MCF 10A (cell line): ENCODE data around the gene NEK5. TPM values are rescaled to one million over a fixed set of nuclear protein-coding genes. Genes with fewer than 3 reads are reported as not detected.

ENCODE experiments used
- BruUV-seq: library from RNA; stranded (reverse); fragments of 400-500 nt; replicated peaks from 2 replicates; lab custom pipeline; 2021; lab: Mats Ljungman, UMichigan
- CTCF ChIA-PET: fragments of 300-600 bp; sonication (Branson Sonifier 250); formaldehyde crosslinking; extraction: SDS; loops from one replicate; lab custom pipeline; 2021; ENCODE audit warnings: antibody characterized with exemption, inconsistent platforms; lab: Yijun Ruan, JAX
- POLR2A ChIA-PET: fragments of 300-600, 350-650 bp; sonication (Branson Sonifier 250); formaldehyde crosslinking; extraction: SDS; loops from one replicate; lab custom pipeline; 2020; ENCODE audit warnings: antibody characterized with exemption, inconsistent platforms; lab: Yijun Ruan, JAX
- DNase-seq: peaks from one replicate; pipeline ENCODE4 v3.0.0-alpha.2; 2018; ENCODE audit not compliant: unreplicated experiment
- H3K27ac Mint-ChIP-seq: one replicate; pipeline ENCODE4 v1.8.0; 2022; ENCODE audit warnings: mild to moderate bottlenecking, low read depth, mixed read lengths; ENCODE audit not compliant: unreplicated experiment
- H3K27me3 Mint-ChIP-seq: one replicate; pipeline ENCODE4 v1.8.0; 2022; ENCODE audit warnings: mixed read lengths; ENCODE audit not compliant: insufficient read depth, unreplicated experiment
- H3K36me3 Mint-ChIP-seq: one replicate; pipeline ENCODE4 v1.8.0; 2022; ENCODE audit warnings: mild to moderate bottlenecking, moderate library complexity, mixed read lengths; ENCODE audit not compliant: insufficient read depth, unreplicated experiment
- H3K4me1 Mint-ChIP-seq: one replicate; pipeline ENCODE4 v1.8.0; 2022; ENCODE audit warnings: mixed read lengths; ENCODE audit not compliant: insufficient read depth, unreplicated experiment
- H3K4me3 Mint-ChIP-seq: one replicate; pipeline ENCODE4 v1.8.0; 2022; ENCODE audit warnings: mild to moderate bottlenecking, moderate library complexity, mixed read lengths; ENCODE audit not compliant: unreplicated experiment
- H3K9me3 Mint-ChIP-seq: one replicate; pipeline ENCODE4 v1.8.0; 2022; ENCODE audit warnings: mixed read lengths; ENCODE audit not compliant: unreplicated experiment
- intact Hi-C: fragments of 100-400 bp; cut with micrococcal nuclease; formaldehyde crosslinking; loops from 2 replicates; pipeline ENCODE4 v1.14.1; 2022
- total RNA-seq: library from RNA; stranded (reverse); gene quantifications from 2 replicates; pipeline ENCODE4 v1.2.3, GENCODE V29; 2022
- TF ChIP-seq, protein P1 (sequence below): fragments of 200-600 bp; IDR thresholded peaks from one replicate; pipeline ENCODE4 v1.8.0; 2022; ENCODE audit warnings: antibody characterized with exemption, mild to moderate bottlenecking; ENCODE audit not compliant: unreplicated experiment

The NEK5 gene
- total RNA-seq, 1 experiment from 2014 or later: 0.21 TPM

DNA sequence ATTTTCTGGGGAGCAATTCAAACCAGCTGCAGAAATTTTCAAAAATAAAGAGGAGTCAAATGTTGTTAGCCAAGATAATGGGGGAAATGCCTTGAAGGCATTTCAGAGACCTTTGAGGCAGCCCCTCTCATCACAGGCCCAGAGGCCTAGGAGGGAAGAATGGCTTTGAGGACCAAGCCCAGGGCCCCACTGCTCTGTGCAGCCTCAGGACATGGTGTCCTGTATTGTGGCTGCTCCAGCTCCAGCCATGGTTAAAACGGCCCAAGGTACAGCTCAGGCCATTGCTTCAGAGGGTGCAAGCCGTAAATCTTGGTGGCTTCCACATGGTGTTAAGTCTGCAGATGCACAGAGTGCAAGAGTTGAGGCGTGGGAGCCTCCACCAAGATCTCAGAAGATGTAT, 32.1 kb downstream of the NEK5 start:
- ChIA-PET POLR2A (interaction anchor here (0.6 to 0.7 kb wide), 2 partner anchors 32 to 307 kb away, joined by 3 to 4 read pairs; no protein-coding TSS in a partner anchor), CTCF (interaction anchor here (0.6 to 1.3 kb wide), 3 partner anchors 15 to 238 kb away, joined by 3 to 5 read pairs (median 4); no protein-coding TSS in a partner anchor)
- BruUV-seq: no TSS peak
- intact Hi-C loops: no loop called here
- Mint-ChIP-seq H3K27me3 (no peaks in the 10 kb centered on the region), H3K36me3 (no peaks in the 10 kb centered on the region), H3K4me3 (no peak overlapping the region), H3K4me1 (no peaks in the 10 kb centered on the region), H3K9me3 (peaks cover 9% of the 10 kb centered on the region), H3K27ac (no peak overlapping the region)
- DNase-seq: no peak
- TF ChIP-seq, protein P1, sequence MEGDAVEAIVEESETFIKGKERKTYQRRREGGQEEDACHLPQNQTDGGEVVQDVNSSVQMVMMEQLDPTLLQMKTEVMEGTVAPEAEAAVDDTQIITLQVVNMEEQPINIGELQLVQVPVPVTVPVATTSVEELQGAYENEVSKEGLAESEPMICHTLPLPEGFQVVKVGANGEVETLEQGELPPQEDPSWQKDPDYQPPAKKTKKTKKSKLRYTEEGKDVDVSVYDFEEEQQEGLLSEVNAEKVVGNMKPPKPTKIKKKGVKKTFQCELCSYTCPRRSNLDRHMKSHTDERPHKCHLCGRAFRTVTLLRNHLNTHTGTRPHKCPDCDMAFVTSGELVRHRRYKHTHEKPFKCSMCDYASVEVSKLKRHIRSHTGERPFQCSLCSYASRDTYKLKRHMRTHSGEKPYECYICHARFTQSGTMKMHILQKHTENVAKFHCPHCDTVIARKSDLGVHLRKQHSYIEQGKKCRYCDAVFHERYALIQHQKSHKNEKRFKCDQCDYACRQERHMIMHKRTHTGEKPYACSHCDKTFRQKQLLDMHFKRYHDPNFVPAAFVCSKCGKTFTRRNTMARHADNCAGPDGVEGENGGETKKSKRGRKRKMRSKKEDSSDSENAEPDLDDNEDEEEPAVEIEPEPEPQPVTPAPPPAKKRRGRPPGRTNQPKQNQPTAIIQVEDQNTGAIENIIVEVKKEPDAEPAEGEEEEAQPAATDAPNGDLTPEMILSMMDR: no peak

DNA sequence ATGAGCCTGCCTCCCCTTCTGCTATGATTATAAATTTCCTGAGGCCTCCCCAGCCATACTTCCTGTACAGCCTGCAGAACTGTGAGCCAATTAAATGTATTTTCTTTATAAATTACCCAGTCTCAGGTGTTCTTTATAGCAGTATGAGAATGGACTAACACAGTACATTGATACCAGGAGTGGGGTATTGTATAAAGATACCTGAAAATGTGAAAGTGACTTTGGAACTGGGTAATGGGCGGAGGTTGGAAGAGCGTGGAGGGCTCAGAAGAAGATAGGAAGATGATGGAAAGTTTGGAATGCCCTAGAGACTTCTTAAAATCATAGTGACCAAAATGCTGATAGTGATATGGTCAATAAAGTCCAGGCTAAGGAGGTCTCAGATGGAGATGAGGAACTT, 32.8 kb downstream of the NEK5 start:
- TF ChIP-seq, protein P1: no peak
- no peak overlapping the region for H3K27ac Mint-ChIP-seq
- CTCF ChIA-PET: interaction anchor here (0.6 kb wide), 1 partner anchor 14 kb away, joined by 4 read pairs; no protein-coding TSS in a partner anchor
- H3K9me3 Mint-ChIP-seq: peaks cover 9% of the 10 kb centered on the region
- no peaks in the 10 kb centered on the region for H3K4me1 Mint-ChIP-seq
- DNase-seq: no peak
- no peaks in the 10 kb centered on the region for H3K36me3 Mint-ChIP-seq
- no peaks in the 10 kb centered on the region for H3K27me3 Mint-ChIP-seq
- POLR2A ChIA-PET: interaction anchor here (0.7 kb wide), 1 partner anchor 31 kb away, joined by 3 read pairs; no protein-coding TSS in a partner anchor
- BruUV-seq: no TSS peak
- intact Hi-C loops: no loop called here
- H3K4me3 Mint-ChIP-seq: no peak overlapping the region

DNA sequence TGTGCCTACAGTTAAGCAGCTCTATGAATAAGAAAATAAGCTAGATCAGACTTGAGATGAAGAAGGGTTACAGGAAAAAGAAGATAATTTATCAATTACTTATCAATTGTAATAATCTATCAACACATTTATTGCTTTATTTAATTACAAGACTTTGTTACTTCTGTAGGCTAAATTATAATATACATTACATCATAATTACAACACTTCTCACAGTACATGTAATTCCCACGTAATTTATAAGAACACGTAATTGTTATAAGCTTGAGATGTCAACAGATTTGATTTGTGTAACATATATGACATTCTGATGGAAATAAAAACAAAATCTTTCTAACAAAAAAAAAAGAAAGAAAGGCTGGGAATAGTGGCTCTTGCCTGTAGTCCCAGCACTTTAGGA, 36.8 kb downstream of the NEK5 start:
- TF ChIP-seq, protein P1: no peak
- H3K4me3 Mint-ChIP-seq: no peak overlapping the region
- no peaks in the 10 kb centered on the region for H3K27me3 Mint-ChIP-seq
- CTCF ChIA-PET: interaction anchor here (1.1 kb wide), 1 partner anchor 9 kb away, joined by 3 read pairs; no protein-coding TSS in a partner anchor
- H3K9me3 Mint-ChIP-seq: peaks cover 9% of the 10 kb centered on the region
- no TSS peak for BruUV-seq
- intact Hi-C loops: no loop called here
- H3K27ac Mint-ChIP-seq: no peak overlapping the region
- no peak for DNase-seq
- no peaks in the 10 kb centered on the region for H3K36me3 Mint-ChIP-seq
- H3K4me1 Mint-ChIP-seq: no peaks in the 10 kb centered on the region
- POLR2A ChIA-PET: no interaction called here

DNA sequence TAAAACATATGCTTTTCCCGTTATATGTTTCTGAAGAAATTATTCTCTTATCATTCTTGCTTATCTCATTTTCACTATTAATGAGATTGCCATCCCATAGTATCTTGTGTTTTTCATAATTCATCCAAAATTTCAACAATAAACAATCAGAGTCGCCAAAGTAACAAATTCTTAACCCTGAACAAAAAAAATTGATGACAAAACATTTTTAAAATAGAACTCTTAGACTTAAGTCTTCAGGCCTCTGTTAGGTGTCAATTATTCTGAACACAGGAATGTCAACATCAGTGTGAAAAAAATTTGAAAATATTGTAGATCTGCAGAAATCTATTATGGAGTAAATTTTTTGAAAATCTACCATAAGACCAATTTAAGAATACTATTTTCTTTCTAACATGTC, 37.4 kb downstream of the NEK5 start:
- H3K27me3 Mint-ChIP-seq: no peaks in the 10 kb centered on the region
- no peak overlapping the region for H3K4me3 Mint-ChIP-seq
- no peak for DNase-seq
- POLR2A ChIA-PET: no interaction called here
- CTCF ChIA-PET: interaction anchor here (0.8 to 1.3 kb wide), 3 partner anchors 12 to 178 kb away, joined by 3 to 7 read pairs (median 5); no protein-coding TSS in a partner anchor
- no peaks in the 10 kb centered on the region for H3K36me3 Mint-ChIP-seq
- H3K4me1 Mint-ChIP-seq: no peaks in the 10 kb centered on the region
- no peak overlapping the region for H3K27ac Mint-ChIP-seq
- TF ChIP-seq, protein P1: no peak
- intact Hi-C loops: no loop called here
- BruUV-seq: no TSS peak
- peaks cover 8% of the 10 kb centered on the region for H3K9me3 Mint-ChIP-seq
